Bone marrow (tissue), 2 donors: ENCODE measurements around the gene IGHMBP2.
"Not testable (repeated sequence)": the region's sequence is repeated elsewhere in the genome, so short reads cannot be mapped to it uniquely, and the experiment has no call there.

Source experiments
- DNase-seq, 2 donors: peaks; one replicate each; lab custom pipeline; 2025; lab: John Stamatoyannopoulos, UW

IGHMBP2 gene

GRCh38 chr11:68961245-68961644, 57.6 kb downstream of the IGHMBP2 start:
- DNase-seq: no peak

GRCh38 chr11:68962527-68963250, 59.0 kb downstream of the IGHMBP2 start:
- DNase-seq: no peak

GRCh38 chr11:68963779-68964178, 60.1 kb downstream of the IGHMBP2 start:
- no peak for DNase-seq

- DNase-seq: no peak
Measured at GRCh38 chr11:68965901-68966853, 62.5 kb downstream of the IGHMBP2 start.

GRCh38 chr11:68966894-68967780, 63.4 kb downstream of the IGHMBP2 start:
- DNase-seq: no peak

GRCh38 chr11:68968306-68969250, 64.9 kb downstream of the IGHMBP2 start:
- no peak for DNase-seq

GRCh38 chr11:68969386-68969785, 65.7 kb downstream of the IGHMBP2 start:
- no peak for DNase-seq

- DNase-seq: no peak
Measured at GRCh38 chr11:68970921-68971636, 67.4 kb downstream of the IGHMBP2 start.

GRCh38 chr11:68973219-68973618, 69.5 kb downstream of the IGHMBP2 start:
- no peak for DNase-seq

- DNase-seq: not testable (repeated sequence)
Measured at GRCh38 chr11:68973706-68974105, 70.0 kb downstream of the IGHMBP2 start.

- no peak for DNase-seq
Measured at GRCh38 chr11:68974421-68975194, 70.9 kb downstream of the IGHMBP2 start.

- no peak for DNase-seq
Measured at GRCh38 chr11:68976095-68976494, 72.4 kb downstream of the IGHMBP2 start.

GRCh38 chr11:68976563-68976962, 72.9 kb downstream of the IGHMBP2 start:
- DNase-seq: no peak

- DNase-seq: no peak
Measured at GRCh38 chr11:68977781-68978625, 74.3 kb downstream of the IGHMBP2 start.

- DNase-seq: no peak
Measured at GRCh38 chr11:68978626-68978930, 74.9 kb downstream of the IGHMBP2 start.

- no peak for DNase-seq
Measured at GRCh38 chr11:68978931-68979594, 75.4 kb downstream of the IGHMBP2 start.

- DNase-seq: no peak
Measured at GRCh38 chr11:68979931-68980775, 76.5 kb downstream of the IGHMBP2 start.
